ENCODE results near the gene EVC2.
"Not testable (repeated sequence)": the region's sequence is repeated elsewhere in the genome, so short reads cannot be mapped to it uniquely, and the experiment has no call there.

Gene EVC2

GRCh38 chr4:5615496-5616075 lies 92.8 kb downstream of the EVC2 start:
- DNase-seq: no peak

- no peak for DNase-seq
These were observed 96.6 kb downstream of the EVC2 start for GRCh38 chr4:5611750-5612149.

GRCh38 chr4:5609306-5610007 lies 98.9 kb downstream of the EVC2 start:
- no peak for DNase-seq

- not testable (repeated sequence) for DNase-seq
These were observed 114.5 kb downstream of the EVC2 start for GRCh38 chr4:5593828-5594227.

GRCh38 chr4:5592272-5592671 lies 116.1 kb downstream of the EVC2 start:
- DNase-seq: no peak

- DNase-seq: no peak
These were observed 118.9 kb downstream of the EVC2 start for GRCh38 chr4:5589495-5589894.

- no peak for DNase-seq
These were observed 120.3 kb downstream of the EVC2 start for GRCh38 chr4:5588046-5588445.

GRCh38 chr4:5575941-5576340 lies 132.4 kb downstream of the EVC2 start:
- DNase-seq: no peak

- no peak for DNase-seq
These were observed 134.0 kb downstream of the EVC2 start for GRCh38 chr4:5574386-5574785.

- no peak for DNase-seq
These were observed 134.4 kb downstream of the EVC2 start for GRCh38 chr4:5573965-5574364.

- no peak for DNase-seq
These were observed 135.6 kb downstream of the EVC2 start for GRCh38 chr4:5572751-5573150.

GRCh38 chr4:5572114-5572513 lies 136.2 kb downstream of the EVC2 start:
- no peak for DNase-seq

GRCh38 chr4:5571646-5572045 lies 136.7 kb downstream of the EVC2 start:
- no peak for DNase-seq

GRCh38 chr4:5569451-5569850 lies 138.9 kb downstream of the EVC2 start:
- no peak for DNase-seq

GRCh38 chr4:5568931-5569330 lies 139.4 kb downstream of the EVC2 start:
- no peak for DNase-seq

GRCh38 chr4:5568336-5568735 lies 140.0 kb downstream of the EVC2 start:
- DNase-seq: no peak

GRCh38 chr4:5566991-5567390 lies 141.4 kb downstream of the EVC2 start:
- no peak for DNase-seq

- DNase-seq: no peak
These were observed 141.8 kb downstream of the EVC2 start for GRCh38 chr4:5566526-5566925.

- no peak for DNase-seq
These were observed 144.5 kb downstream of the EVC2 start for GRCh38 chr4:5563856-5564255.

- no peak for DNase-seq
These were observed 145.9 kb downstream of the EVC2 start for GRCh38 chr4:5562476-5562875.

- DNase-seq: no peak
These were observed 147.1 kb downstream of the EVC2 start for GRCh38 chr4:5561286-5561685.

GRCh38 chr4:5558502-5558901 lies 149.9 kb downstream of the EVC2 start:
- no peak for DNase-seq

- no peak for DNase-seq
These were observed 154.0 kb downstream of the EVC2 start for GRCh38 chr4:5554376-5554775.

- DNase-seq: no peak
These were observed 154.6 kb downstream of the EVC2 start for GRCh38 chr4:5553801-5554200.

GRCh38 chr4:5552451-5552850 lies 155.9 kb downstream of the EVC2 start:
- no peak for DNase-seq
